Measurements from ENCODE around the gene PEX14.

PEX14 gene

DNA sequence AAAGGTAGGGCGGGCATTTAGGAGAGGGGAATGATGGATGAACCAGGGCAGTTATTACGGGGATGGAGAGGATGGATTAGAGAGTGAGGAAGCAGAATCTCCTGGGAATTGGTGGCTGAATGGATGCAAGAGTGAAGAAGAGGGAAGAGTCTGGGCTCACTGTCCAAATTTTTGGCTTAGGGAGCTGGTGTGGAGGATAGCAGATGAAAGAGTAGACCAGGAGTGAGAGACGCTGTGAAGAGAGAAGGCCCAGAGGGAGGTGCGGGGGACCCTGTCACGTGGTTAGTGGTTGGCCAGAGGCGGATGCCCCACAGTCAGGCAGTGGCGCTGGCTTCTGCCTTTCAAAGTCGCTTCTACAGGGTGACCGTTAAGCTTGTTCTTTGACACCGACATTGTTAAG is 78.4 kb downstream of the PEX14 start:
- DNase-seq = no peak

DNA sequence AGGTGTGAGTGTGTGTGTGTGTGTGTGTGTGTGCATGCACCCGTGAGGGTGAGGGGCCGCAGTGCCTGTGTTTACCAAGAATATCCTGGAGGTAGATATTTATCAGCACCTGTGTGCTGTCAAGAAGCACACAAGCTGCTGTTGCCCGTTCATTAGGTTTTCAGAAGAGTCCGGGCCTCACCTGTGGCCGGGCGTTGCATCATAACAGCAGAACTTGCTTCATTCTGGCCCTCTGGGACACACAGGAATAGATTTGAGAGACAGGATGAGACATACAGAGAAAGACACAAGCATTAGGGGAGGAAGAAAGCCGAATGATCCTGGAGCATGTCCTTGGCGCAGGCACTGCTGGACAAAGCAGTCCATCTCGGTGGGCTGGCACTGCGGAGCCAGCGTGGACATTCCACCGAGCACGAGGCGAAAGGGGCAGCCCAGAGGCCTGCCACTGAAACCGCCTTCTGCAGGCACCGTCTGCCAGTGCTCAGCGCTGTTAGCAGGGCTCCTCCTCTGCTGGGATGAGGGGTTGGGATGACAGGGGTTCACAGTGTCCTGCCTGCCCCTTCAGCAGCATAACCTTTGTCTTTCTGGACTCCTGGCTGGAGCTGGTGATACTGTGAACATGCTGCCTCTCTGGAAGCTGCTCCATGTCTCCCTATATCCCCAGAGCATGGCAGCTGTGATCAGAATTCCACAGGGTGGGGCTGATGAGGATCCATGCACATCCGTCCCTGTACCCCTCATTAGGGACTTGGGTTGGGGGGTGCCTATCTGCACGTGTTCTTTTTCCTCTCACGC is 81.1 kb downstream of the PEX14 start:
- DNase-seq = no peak

- DNase-seq = no peak
These were observed 81.8 kb downstream of the PEX14 start for GRCh38 chr1:10556430-10557005.

DNA sequence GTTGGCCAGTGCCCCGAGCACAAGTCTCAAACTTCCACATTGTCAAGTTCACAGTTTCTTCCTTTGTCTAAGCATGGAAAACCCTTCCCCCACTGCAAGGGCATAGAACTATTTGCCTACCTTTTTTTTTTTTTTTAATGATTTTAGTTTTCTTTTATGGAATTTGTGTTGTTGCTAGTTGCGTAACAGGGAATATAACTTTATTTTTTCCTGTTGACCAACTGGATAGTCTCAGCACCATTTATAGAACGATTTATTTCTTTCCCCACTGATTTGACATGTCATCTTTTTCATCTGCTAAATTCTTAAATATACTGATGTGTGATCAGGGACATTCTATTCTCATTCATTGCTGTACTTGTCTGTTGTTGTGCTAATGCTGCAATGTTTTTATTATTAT is 83.0 kb downstream of the PEX14 start:
- no peak for DNase-seq

DNA sequence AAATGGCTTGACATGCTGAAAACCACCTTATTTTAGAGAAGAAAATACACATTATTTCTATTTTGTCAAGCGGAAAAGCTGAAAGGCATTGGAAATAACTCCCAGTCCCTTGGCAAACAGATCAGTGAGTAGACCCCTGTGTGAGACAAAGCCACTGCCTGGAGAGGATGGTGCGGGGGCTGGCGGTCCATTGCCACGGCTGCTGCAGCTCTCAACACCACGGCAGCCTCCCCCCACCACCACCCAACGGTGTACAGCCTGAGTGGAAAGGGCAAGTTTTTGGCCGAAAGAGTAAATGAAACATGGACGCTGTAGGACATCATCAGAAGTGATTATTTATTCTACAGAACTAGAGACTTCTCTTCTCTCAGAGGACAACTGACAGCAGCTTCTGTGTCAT is 84.6 kb downstream of the PEX14 start:
- no peak for DNase-seq

DNA sequence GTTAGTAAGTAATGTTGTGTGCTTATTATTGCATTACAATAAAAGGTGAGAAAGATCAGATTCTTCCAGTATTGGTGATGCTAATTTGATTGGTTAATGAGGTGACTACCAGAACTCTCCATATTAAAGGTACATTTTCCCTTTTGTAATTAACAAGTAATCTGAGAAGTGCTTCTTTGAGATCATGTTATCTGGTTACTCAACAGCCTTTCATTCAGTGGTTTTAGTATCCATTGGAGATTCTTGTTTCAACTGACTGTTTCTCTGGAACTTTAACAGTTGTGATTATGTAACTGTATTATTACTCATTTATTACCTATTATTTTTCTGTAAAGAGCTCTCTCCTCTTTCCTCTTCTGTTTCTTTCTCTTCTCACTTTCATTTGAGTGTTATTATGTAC is 86.7 kb downstream of the PEX14 start:
- DNase-seq = no peak

DNA sequence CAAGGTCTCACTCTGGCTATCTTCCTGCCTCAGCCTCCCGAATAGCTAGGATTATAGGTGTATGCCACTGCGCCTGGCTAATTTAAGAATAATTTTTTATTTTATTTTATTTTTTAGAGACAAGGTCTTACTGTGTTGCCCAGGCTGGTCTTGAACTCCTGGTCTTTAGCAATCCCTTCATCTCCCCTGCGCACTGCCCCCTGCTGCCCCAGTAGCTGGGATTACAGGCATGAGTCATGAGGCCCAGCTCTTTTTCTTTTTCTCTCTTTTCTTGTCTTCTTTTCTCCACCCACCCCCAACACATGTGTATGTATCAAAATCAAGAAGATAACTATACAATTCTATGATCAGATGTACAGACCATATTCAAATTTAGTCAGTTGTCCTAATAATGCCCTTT is 87.2 kb downstream of the PEX14 start:
- peak; percentile 17 for DNase-seq

DNA sequence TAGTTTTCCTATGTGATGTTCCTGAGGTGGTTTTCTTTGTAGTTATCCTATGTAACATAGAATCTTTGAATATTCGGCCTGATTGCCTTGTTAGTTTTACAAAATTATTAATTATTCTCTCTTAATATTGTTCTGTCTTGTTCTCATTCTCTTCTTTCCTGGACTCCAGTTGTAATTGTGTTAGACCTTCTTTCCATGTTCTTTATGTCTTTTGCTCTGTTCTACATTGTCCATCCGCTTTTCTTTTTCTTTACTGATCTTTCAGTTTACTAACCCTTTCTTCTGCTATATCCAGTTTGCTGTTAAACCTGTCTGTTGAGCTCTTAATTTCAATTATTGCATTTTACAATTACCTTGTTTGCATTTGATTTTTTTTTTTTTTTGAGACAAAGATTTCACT is 89.3 kb downstream of the PEX14 start:
- DNase-seq = no peak

- DNase-seq = no peak
These were observed 94.8 kb downstream of the PEX14 start for GRCh38 chr1:10569531-10569930.

- no peak for DNase-seq
These were observed 100.9 kb downstream of the PEX14 start for GRCh38 chr1:10575616-10576015.

DNA sequence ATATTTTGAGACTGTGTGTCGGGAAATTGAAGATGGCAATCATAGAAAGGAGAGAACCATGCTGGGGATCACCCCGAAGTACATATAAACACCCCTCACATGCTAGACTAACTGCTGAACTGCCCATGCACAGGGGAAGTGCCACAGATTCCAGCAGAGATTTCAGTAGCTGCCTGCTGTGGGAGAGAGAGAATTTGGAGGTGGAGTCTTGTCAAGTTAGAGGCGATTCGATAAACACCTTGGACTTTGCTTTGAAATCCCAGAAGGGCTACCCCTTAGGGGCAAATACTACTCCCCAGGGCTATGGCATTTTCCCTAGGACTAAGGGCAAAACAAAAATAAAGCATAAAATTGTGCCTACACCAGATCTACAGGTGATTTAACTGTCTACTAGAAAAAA is 103.3 kb downstream of the PEX14 start:
- DNase-seq = no peak

GRCh38 chr1:10583641-10584040 is 108.9 kb downstream of the PEX14 start:
- DNase-seq = no peak

- DNase-seq = no peak
These were observed 110.5 kb downstream of the PEX14 start for GRCh38 chr1:10585242-10585641.

- no peak for DNase-seq
These were observed 111.4 kb downstream of the PEX14 start for GRCh38 chr1:10586125-10586524.

DNA sequence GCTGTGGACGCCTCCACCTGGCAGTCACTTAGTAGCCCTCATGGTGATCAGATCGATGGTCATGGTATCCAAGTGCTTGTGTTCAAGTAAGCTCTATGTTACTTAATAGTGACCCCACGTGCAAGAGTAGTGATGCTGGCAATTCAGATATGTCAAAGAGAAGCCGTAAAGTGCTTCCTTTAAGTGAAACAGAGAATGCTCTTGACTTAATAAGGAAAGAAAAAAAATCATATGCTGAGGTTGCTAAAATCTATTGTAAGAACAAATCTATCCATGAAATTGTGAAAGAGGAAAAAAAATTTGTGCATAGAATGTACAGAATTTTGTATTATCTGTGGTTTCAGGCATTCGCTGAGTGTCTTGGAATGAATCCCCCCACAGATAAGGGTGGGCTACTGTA is 113.9 kb downstream of the PEX14 start:
- no peak for DNase-seq

- no peak for DNase-seq
These were observed 114.3 kb downstream of the PEX14 start for GRCh38 chr1:10589074-10589473.

DNA sequence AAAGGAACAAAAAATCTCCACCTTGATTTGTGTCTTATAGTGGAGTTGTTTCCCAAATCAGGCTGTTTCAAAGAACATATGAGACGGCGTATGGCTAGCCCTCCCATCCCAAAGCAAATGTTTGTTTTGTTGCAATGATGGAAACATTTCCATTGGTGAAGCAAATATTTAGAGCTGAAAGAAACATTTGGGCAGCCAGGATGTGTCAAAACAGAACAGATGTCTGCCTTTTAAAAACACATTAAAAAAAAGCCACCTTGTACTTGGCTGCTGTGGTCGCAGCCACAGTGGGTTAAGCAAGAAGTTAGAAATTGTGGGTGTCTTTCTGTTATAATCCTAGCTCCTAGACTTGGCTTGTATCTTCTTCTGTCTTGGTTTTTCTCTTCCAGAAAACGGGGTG is 116.3 kb downstream of the PEX14 start:
- DNase-seq = no peak

DNA sequence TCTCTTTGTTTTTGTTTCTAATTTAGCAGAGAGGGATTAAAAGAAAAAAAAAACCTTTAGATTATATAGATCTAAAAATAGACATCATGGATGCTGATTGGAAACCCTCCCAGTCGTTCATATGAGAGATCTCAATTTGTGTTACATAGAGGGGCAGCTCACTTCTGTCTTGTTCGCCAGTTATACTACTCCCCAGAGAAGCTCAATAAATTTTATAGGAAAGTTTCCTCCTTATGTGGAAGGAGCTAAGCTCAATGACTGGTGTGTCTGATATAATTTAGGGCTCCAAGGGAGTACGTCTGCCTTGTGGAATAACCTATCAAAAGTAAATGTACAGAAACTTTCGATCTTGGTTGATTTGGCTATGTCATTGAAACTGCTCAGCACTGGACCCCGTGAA is 117.6 kb downstream of the PEX14 start:
- no peak for DNase-seq

- DNase-seq = no peak
These were observed 119.0 kb downstream of the PEX14 start for GRCh38 chr1:10593750-10594149.

DNA sequence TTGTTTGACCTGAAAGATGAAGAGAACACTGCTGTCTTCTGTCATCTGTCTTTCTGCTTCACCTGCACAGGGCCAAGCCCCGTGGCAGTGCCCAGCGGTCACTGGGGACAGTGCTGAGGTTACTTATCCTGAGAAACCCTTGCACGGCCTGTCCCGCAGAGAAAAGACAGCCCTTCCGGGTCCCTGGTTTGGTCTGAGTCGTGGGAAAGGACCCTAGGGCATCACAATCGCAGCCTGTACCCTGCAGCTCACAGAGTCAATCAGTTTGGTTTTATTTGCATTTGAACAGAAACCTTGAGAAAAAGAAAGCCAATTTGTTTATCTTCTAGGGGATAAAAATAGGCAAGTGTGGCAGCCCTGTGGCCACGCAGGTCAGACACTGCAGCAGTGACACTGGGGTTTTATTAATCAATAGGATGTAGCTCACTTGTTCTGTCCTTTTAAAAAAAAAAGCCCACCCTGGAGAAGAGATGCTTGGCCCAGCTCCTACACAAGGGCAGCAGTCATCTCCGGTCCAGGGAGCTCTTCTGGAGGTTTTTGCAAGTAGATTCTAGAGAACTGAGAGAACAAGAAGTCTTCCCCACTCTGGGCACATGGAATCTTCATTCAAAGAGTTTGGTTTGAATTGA is 120.0 kb downstream of the PEX14 start:
- no peak for DNase-seq

GRCh38 chr1:10596780-10597179 is 122.0 kb downstream of the PEX14 start:
- DNase-seq = no peak

DNA sequence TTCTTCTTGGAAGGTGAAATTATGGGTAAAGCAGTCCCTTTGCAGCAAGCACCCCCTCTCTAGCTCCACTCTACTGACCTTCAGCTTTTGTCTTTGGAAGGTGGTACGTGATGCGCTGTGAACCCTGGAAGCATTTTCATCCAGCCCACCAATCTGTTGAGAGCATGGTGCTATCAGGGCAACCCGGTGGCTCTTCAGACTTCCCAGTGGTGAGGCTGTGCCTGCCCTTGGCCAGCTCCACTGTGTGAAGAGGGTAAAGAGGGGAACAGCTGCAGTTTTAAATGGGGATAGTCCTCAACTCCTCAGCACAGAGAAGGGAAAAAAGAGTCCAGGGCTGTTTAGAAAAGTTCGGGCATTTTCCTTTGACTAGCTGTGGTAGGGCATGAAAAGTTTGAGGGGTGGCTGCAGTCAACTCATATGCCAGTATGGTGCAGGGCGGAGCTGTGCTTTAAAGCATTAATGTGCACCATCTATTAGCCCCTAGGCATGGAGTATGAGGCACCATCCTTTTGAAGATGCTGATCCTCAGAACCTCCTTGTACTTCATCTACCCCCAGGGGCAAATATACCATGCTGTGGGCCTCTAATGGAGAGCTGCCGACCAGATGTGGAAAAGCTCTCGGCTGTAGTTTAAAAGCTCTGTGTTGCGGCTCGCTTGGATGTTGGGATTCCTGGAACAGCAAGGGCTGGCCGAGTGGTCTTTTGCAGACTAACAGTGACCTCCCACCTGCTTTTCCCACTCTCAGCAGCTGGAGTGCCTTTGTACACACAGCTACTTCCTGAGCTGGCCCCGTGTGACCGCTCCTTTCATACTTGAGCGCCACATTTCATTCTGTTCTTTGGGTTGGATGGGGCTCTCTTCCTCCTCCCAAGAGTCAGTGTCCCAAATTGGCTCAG is 123.0 kb downstream of the PEX14 start:
- DNase-seq = no peak

DNA sequence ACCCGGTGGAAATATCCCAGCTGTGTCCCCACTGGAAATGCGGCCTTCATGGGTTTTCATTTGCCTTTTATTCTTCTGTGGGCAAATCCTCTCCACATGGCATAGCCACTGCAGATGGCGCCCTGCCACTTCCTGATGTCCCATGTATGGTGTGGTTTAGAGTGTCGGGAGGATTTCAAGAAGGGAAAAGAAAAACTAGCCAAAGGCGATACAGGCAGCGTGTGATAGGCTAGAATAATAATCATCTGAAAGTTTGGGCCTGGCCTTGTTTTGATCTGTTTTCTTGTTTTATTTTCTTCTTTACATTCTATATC is 123.6 kb downstream of the PEX14 start:
- no peak for DNase-seq

Measured in stimulated activated CD4-positive, alpha-beta T cell treated with anti-CD3 and anti-CD28 coated beads, Interleukin-4, amount 100 ng/mL, for 1 hour (primary cell).